Natural killer cell (primary cell): ENCODE results near the gene SORBS2. TPM values are rescaled to one million over a fixed set of nuclear protein-coding genes. Genes with fewer than 3 reads are reported as not detected.

ENCODE experiments used
- ATAC-seq, 3 donors: fragments of 150-1000 bp in 2 of 3; fragments of 200-7000 bp in 1 of 3; cut with Tn5 transposase; 1 replicate in 1 of 3; 2 replicates in 2 of 3; pipeline ENCODE4 v1.10.0; 2021; ENCODE audit warnings: mild to moderate bottlenecking in 2 of 3, moderate library complexity in 2 of 3
- DNase-seq, 2 donors: peaks; one replicate each; pipeline versions ENCODE4 v3.0.0 to v3.0.0-alpha.2; 2013 to 2021; ENCODE audit warnings: mixed read lengths in 1 of 2
- H3K27ac ChIP-seq: one replicate; pipeline ENCODE4 v1.5.1; 2013; ENCODE audit warnings: mild to moderate bottlenecking, low read length
- H3K27me3 ChIP-seq: one replicate; pipeline ENCODE4 v1.6.1; 2013; ENCODE audit warnings: low read length; ENCODE audit not compliant: control insufficient read depth, insufficient read depth
- H3K36me3 ChIP-seq: one replicate; pipeline ENCODE4 v1.6.1; 2013; ENCODE audit warnings: low read length; ENCODE audit not compliant: control insufficient read depth, insufficient read depth
- H3K4me1 ChIP-seq: one replicate; pipeline ENCODE4 v1.6.1; 2013; ENCODE audit warnings: low read length; ENCODE audit not compliant: control insufficient read depth, insufficient read depth
- H3K4me3 ChIP-seq: one replicate; pipeline ENCODE4 v1.5.1; 2013; ENCODE audit warnings: low read length
- H3K9me3 ChIP-seq: one replicate; pipeline ENCODE4 v1.6.1; 2013; ENCODE audit warnings: low read length; ENCODE audit not compliant: control insufficient read depth, insufficient read depth
- H3K27ac Mint-ChIP-seq, 2 donors: one replicate each; pipeline ENCODE4 v1.8.0; 2022; ENCODE audit warnings: mild to moderate bottlenecking in 2 of 2, mixed read lengths in 2 of 2, moderate library complexity in 1 of 2
- H3K27me3 Mint-ChIP-seq, 2 donors: one replicate each; pipeline ENCODE4 v1.8.0; 2022; ENCODE audit warnings: low read depth in 2 of 2, mixed read lengths in 2 of 2
- H3K36me3 Mint-ChIP-seq: one replicate; pipeline ENCODE4 v1.8.0; 2022; ENCODE audit warnings: mixed read lengths
- H3K4me1 Mint-ChIP-seq, 2 donors: one replicate each; pipeline ENCODE4 v1.8.0; 2022; ENCODE audit warnings: mixed read lengths in 2 of 2
- H3K4me3 Mint-ChIP-seq: one replicate; pipeline ENCODE4 v1.8.0; 2022; ENCODE audit warnings: mild to moderate bottlenecking, moderate library complexity, mixed read lengths
- H3K9me3 Mint-ChIP-seq, 2 donors: one replicate each; pipeline ENCODE4 v1.8.0; 2022; ENCODE audit warnings: mixed read lengths in 2 of 2
- WGBS: methylation state at CpG from one replicate; pipeline ENCODE4 v1.1.7; 2013; ENCODE audit warnings: missing lambda C conversion rate; ENCODE audit not compliant: insufficient coverage; 5-methylcytosine and 5-hydroxymethylcytosine counted together
- intact Hi-C: fragments of 100-400 bp; cut with micrococcal nuclease; formaldehyde crosslinking; loops from one replicate; pipeline ENCODE4 v1.14.2; 2022
- total RNA-seq, 4 donors: library from RNA; stranded (reverse); fragments of 120-200 nt in 1 of 4; gene quantifications; one replicate each; pipeline versions ENCODE4 v1.2.3 to v1.2.4, GENCODE V29; 2013 to 2022
- TF ChIP-seq, protein P1 (sequence below): fragments of 200-600 bp; IDR thresholded peaks from one replicate; pipeline ENCODE4 v1.8.0; 2022; ENCODE audit warnings: antibody characterized with exemption

SORBS2 gene
- total RNA-seq, 3 donors from 2014 or later (not counting 1 experiment from before 2014, with no cell fraction given), result 10.2 to 15.6 (median 13.5) TPM

DNA sequence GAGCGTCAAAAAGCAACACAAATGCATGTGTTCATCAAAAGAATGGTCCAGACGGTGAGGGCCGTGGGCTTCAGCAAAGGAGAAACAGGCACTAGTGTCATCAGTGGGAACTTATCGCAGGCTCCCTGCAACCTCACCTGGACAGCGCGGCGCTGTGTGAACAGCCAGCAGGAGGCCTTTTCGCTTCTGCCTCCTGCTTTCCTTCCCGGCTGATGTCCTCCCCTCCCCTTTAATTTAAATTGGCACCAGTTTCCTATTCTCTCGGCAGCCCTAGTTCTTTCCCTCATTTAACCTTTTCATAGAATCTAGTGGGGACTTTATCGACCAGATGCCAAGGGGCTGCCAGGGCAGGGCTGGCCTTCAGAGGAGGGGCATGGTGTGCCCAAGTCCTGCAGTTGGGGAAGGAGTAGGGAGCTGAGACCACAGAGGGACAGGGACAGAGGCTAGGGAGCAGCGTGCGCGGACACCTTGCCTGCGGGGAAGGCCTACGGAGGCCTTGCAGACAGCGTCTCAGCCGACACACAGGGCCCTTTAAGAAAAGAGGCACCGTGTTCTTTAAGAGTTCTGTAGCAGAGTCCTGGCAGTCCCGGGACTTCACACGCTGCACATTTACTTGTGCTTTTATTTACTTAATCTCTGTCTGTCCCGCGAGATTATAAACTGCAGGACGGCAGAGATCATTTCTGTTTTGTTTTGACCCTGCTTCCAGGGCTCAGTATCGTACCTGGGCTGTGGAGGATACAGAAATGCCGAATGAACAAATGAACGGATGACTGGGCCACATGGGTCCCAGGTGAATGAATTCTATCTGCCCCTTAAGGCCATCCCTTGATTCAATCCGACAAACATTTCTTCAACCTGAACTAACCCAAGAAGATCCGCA is 8.4 kb upstream of the SORBS2 start:
- Mint-ChIP-seq H3K27ac (no peak overlapping the region), H3K4me1 (no peaks in the 10 kb centered on the region), H3K4me3 (no peak overlapping the region), H3K27me3 (no peaks in the 10 kb centered on the region), H3K9me3 (no peaks in the 10 kb centered on the region), H3K36me3 (no peaks in the 10 kb centered on the region)
- no peaks in the 10 kb centered on the region for H3K36me3 ChIP-seq
- ATAC-seq (no peak), DNase-seq (no peak)
- H3K4me3 ChIP-seq, result no peak overlapping the region
- no peaks in the 10 kb centered on the region for H3K4me1 ChIP-seq
- intact Hi-C loops, result no loop called here
- H3K9me3 ChIP-seq, result no peaks in the 10 kb centered on the region
- no peaks in the 10 kb centered on the region for H3K27me3 ChIP-seq
- TF ChIP-seq, protein P1, sequence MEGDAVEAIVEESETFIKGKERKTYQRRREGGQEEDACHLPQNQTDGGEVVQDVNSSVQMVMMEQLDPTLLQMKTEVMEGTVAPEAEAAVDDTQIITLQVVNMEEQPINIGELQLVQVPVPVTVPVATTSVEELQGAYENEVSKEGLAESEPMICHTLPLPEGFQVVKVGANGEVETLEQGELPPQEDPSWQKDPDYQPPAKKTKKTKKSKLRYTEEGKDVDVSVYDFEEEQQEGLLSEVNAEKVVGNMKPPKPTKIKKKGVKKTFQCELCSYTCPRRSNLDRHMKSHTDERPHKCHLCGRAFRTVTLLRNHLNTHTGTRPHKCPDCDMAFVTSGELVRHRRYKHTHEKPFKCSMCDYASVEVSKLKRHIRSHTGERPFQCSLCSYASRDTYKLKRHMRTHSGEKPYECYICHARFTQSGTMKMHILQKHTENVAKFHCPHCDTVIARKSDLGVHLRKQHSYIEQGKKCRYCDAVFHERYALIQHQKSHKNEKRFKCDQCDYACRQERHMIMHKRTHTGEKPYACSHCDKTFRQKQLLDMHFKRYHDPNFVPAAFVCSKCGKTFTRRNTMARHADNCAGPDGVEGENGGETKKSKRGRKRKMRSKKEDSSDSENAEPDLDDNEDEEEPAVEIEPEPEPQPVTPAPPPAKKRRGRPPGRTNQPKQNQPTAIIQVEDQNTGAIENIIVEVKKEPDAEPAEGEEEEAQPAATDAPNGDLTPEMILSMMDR, result no peak
- 93% methylated on average over 29 of the region's 29 CpGs for WGBS
- H3K27ac ChIP-seq, result no peak overlapping the region

DNA sequence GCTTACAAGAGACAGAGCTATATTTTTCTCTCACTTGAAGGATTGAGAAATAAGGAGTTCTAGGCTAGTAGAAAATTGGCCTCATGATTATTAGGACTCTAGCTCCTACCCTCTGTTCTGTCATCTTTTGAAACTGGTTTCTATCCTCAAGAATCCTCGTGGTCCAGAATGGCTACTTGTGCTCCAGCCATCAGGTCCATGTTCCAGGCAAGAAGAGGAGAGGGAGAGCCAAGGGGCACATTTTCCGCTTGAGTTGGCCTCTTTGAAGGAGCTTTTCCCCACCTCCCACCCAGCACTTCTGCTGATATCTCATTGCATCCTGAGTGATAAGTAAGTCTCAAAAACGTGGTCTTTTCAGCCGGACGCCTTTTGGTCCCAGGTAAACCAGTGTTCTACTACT is 7.2 kb upstream of the SORBS2 start:
- H3K36me3 Mint-ChIP-seq, result no peaks in the 10 kb centered on the region
- intact Hi-C loops, result no loop called here
- Histone ChIP-seq H3K27me3 (no peaks in the 10 kb centered on the region), H3K9me3 (no peaks in the 10 kb centered on the region), H3K36me3 (no peaks in the 10 kb centered on the region), H3K27ac (no peak overlapping the region), H3K4me3 (no peak overlapping the region), H3K4me1 (no peaks in the 10 kb centered on the region)
- no peaks in the 10 kb centered on the region for H3K4me1 Mint-ChIP-seq
- no peak overlapping the region for H3K27ac Mint-ChIP-seq
- H3K27me3 Mint-ChIP-seq, result peaks cover 4 to 6% of the 10 kb centered on the region in 2 donors
- no peak for ATAC-seq
- TF ChIP-seq, protein P1, result no peak
- H3K4me3 Mint-ChIP-seq, result no peak overlapping the region
- WGBS, result 88% methylated on average over 5 of the region's 5 CpGs
- no peak for DNase-seq
- H3K9me3 Mint-ChIP-seq, result no peaks in the 10 kb centered on the region

- H3K36me3 Mint-ChIP-seq, result no peaks in the 10 kb centered on the region
- H3K9me3 Mint-ChIP-seq, result no peaks in the 10 kb centered on the region
- Histone ChIP-seq H3K27ac (no peak overlapping the region), H3K4me3 (no peak overlapping the region), H3K36me3 (no peaks in the 10 kb centered on the region), H3K9me3 (no peaks in the 10 kb centered on the region), H3K27me3 (no peaks in the 10 kb centered on the region), H3K4me1 (no peaks in the 10 kb centered on the region)
- no peaks in the 10 kb centered on the region for H3K4me1 Mint-ChIP-seq
- ATAC-seq (no peak), DNase-seq (no peak)
- H3K27me3 Mint-ChIP-seq, result peaks cover 6 to 9% of the 10 kb centered on the region in 2 donors
- TF ChIP-seq, protein P1, result no peak
- no peak overlapping the region for H3K27ac Mint-ChIP-seq
- 94% methylated on average over 8 of the region's 8 CpGs for WGBS
- H3K4me3 Mint-ChIP-seq, result no peak overlapping the region
- intact Hi-C loops, result no loop called here
Measured at GRCh38 chr4:185817403-185817818, 5.4 kb upstream of the SORBS2 start.
